Esophagus squamous epithelium (tissue), 4 donors: Measurements from ENCODE around the gene ZDHHC7.
A peak's percentile ranks its signal among the peaks of the same experiment; 100 is the strongest.

Source experiments
- POLR2A ChIP-seq, 4 donors: fragments of 450-650 bp; IDR thresholded peaks; one replicate each; pipeline ENCODE4 v1.6.1; 2017; ENCODE audit warnings: antibody characterized with exemption in 4 of 4, mild to moderate bottlenecking in 4 of 4, moderate library complexity in 3 of 4
- TF ChIP-seq, protein P1 (sequence below), 6 experiments: fragments of 450-650 bp in 4 of 6; fragments of 200-600 bp in 2 of 6; sonication (generic) in 2 of 6; IDR thresholded peaks; one replicate each; pipeline ENCODE4 v1.5.1; 2016 to 2019; ENCODE audit warnings: antibody characterized with exemption in 6 of 6, mild to moderate bottlenecking in 4 of 6, moderate library complexity in 4 of 6

DNA sequence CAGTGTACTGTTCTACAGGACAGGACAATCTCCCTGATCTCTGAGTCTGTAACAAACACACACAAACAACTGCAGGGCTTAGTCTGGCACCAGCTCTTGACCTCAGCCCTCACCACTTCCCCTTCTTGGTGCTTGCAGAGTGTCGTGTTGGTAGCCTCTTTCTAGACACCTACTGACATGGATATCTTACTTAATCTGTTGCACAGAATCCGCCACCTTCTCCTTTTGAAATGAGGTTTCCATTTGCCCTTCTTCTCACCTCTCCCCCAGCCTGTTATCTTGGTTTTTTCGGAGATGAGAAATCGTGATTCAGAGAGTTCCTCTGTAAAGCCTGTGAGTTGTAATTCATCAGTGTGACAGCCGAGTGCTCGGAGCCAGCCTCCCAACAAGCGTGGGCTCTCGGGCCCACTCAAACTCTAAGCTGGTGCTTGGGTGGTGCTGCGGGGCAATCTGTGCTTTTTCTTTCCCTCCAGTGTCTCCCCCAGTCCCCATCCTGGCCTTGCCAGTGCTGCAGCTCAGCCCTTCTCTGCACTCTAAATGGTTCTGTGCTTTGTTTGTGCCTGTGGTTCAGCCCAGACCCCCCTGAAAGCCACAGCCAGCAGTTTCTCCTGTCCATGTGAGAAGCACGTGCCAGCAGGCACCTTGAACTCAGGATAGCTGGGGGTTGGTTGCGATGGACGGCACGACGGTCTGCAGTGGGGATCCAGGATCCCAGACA, 44.3 kb upstream of the ZDHHC7 start:
- TF ChIP-seq, protein P1, sequence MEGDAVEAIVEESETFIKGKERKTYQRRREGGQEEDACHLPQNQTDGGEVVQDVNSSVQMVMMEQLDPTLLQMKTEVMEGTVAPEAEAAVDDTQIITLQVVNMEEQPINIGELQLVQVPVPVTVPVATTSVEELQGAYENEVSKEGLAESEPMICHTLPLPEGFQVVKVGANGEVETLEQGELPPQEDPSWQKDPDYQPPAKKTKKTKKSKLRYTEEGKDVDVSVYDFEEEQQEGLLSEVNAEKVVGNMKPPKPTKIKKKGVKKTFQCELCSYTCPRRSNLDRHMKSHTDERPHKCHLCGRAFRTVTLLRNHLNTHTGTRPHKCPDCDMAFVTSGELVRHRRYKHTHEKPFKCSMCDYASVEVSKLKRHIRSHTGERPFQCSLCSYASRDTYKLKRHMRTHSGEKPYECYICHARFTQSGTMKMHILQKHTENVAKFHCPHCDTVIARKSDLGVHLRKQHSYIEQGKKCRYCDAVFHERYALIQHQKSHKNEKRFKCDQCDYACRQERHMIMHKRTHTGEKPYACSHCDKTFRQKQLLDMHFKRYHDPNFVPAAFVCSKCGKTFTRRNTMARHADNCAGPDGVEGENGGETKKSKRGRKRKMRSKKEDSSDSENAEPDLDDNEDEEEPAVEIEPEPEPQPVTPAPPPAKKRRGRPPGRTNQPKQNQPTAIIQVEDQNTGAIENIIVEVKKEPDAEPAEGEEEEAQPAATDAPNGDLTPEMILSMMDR (IDR thresholded peaks at IDR 0.05): no peak
- peak in 1 of 4 donors; percentile 29 for TF ChIP-seq POLR2A (IDR thresholded peaks at IDR 0.05)
